GM23248 (cell line): ENCODE measurements around the gene RAB3C.

Source experiments
- EZH2 ChIP-seq: fragments of 200-600 bp; sonication (generic); IDR thresholded peaks from 2 replicates; pipeline ENCODE4 v1.6.1; 2018; ENCODE audit warnings: antibody characterized with exemption, mild to moderate bottlenecking; ENCODE audit not compliant: insufficient read depth, poor library complexity, severe bottlenecking
- EZH2phosphoT487 ChIP-seq: fragments of 200-600 bp; sonication (generic); IDR thresholded peaks from 2 replicates; pipeline ENCODE4 v1.6.1; 2018; ENCODE audit warnings: antibody characterized with exemption, moderate library complexity, mild to moderate bottlenecking, low read depth; ENCODE audit not compliant: insufficient read depth

GRCh38 chr5:58849223-58849622 lies 266.3 kb downstream of the RAB3C start:
- no peak for TF ChIP-seq EZH2phosphoT487
- TF ChIP-seq EZH2 = no peak
